Activated naive CD4-positive, alpha-beta T cell treated with anti-CD3 and anti-CD28 coated beads for 36 hours (primary cell): Measurements from ENCODE around the gene DUXA. TPM values are rescaled to one million over a fixed set of nuclear protein-coding genes. Genes with fewer than 3 reads are reported as not detected.

ENCODE experiments used
- total RNA-seq, 2 experiments: library from RNA; stranded (reverse); gene quantifications; one replicate each; pipeline ENCODE4 v1.2.3, GENCODE V29; 2021

The DUXA gene
- total RNA-seq, 2 experiments from 2014 or later, result not detected

Other genes with a start within 250 kb of the DUXA start
- gene USP29, start 47.5 kb downstream of the DUXA start, total RNA-seq, result not detected
- gene ZIM3, start 22.3 kb downstream of the DUXA start, total RNA-seq, result not detected
- 10 to 100 TPM; 18.4 to 18.5 TPM for gene ZNF264, start 24.0 kb upstream of the DUXA start, total RNA-seq
- 1 to 10 TPM in 1 of 2 experiments, under 1 TPM in 1; 0.40 to 1.2 TPM for gene AURKC, start 63.5 kb upstream of the DUXA start, total RNA-seq
- 1 to 10 TPM; 6.0 to 6.5 TPM for gene ZNF805, start 73.1 kb upstream of the DUXA start, total RNA-seq
- gene ZNF460, start 113.0 kb upstream of the DUXA start, total RNA-seq, result 10 to 100 TPM; 61.4 to 63.3 TPM
- 1 to 10 TPM; 3.2 to 3.5 TPM for gene ZNF543, start 153.0 kb upstream of the DUXA start, total RNA-seq
- gene ZNF304, start 183.8 kb upstream of the DUXA start, total RNA-seq, result 1 to 10 TPM; 3.3 to 3.6 TPM
- gene TRAPPC2B, start 196.1 kb upstream of the DUXA start, total RNA-seq, result 1 to 10 TPM; 3.1 to 3.4 TPM
- gene ZNF547, start 196.1 kb upstream of the DUXA start, total RNA-seq, result 1 to 10 TPM in 1 of 2 experiments, under 1 TPM in 1; 0.84 to 1.3 TPM
- gene ZNF548, start 222.4 kb upstream of the DUXA start, total RNA-seq, result 10 to 100 TPM; 11.9 to 13.3 TPM
- gene ZNF17, start 243.7 kb upstream of the DUXA start, total RNA-seq, result 1 to 10 TPM; 4.6 to 6.3 TPM